Activated naive CD8-positive, alpha-beta T cell treated with anti-CD3 and anti-CD28 coated beads, Interleukin-2, amount 50 U/mL, for 24 hours (primary cell): ENCODE results near the gene ZC3H12D.
"Not testable (repeated sequence)": the region's sequence is repeated elsewhere in the genome, so short reads cannot be mapped to it uniquely, and the experiment has no call there.

Experiments used
- ATAC-seq: fragments of 150-1000 bp; cut with Tn5 transposase; one replicate; pipeline ENCODE4 v1.10.0; 2021
- DNase-seq: peaks from one replicate; pipeline ENCODE4 v3.0.0; 2021
- H3K27ac Mint-ChIP-seq: one replicate; pipeline ENCODE4 v1.8.0; 2021; ENCODE audit warnings: mild to moderate bottlenecking, mixed read lengths
- H3K27me3 Mint-ChIP-seq: one replicate; pipeline ENCODE4 v1.8.0; 2021; ENCODE audit warnings: mixed read lengths
- H3K36me3 Mint-ChIP-seq: one replicate; pipeline ENCODE4 v1.8.0; 2021; ENCODE audit warnings: low read depth, mixed read lengths
- H3K4me1 Mint-ChIP-seq: one replicate; pipeline ENCODE4 v1.8.0; 2021; ENCODE audit warnings: mixed read lengths
- H3K4me3 Mint-ChIP-seq: one replicate; pipeline ENCODE4 v1.8.0; 2021; ENCODE audit warnings: mild to moderate bottlenecking, moderate library complexity, mixed read lengths
- H3K9me3 Mint-ChIP-seq: one replicate; pipeline ENCODE4 v1.8.0; 2021; ENCODE audit warnings: mixed read lengths

ZC3H12D gene

DNA sequence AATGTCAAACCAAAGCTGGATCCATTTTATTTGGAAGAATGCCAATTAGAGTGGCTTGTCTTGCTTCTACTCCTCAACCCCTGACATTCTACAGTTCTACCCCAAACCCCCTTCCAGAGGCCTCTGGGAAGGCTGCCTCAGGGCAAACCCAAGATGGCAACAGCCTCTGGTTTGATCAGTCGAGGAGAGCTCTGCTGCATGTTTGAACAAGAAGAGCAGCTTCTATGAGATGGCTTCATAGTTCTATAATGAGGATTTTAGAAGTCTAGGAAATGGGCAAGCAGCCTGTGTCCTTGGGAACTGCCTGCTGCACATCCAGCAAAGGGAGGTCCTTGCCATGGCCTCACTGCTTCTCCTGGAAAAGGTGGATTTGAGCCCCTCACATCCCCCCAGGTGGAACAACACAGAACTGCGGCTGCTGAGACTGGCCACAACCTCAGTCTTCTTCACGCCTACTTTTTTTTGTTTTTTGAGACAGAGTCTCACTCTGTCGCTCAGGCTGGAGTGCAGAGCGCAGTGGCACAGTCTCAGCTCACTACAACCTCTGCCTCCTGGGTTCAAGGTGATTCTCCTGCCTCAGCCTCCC is 37.9 kb downstream of the ZC3H12D start:
- Mint-ChIP-seq H3K27ac (no peak overlapping the region), H3K36me3 (peaks cover 5% of the 10 kb centered on the region), H3K9me3 (no peaks in the 10 kb centered on the region), H3K4me1 (peaks cover 5% of the 10 kb centered on the region), H3K4me3 (no peak overlapping the region), H3K27me3 (peaks cover 1% of the 10 kb centered on the region)
- DNase-seq (no peak), ATAC-seq (no peak)

DNA sequence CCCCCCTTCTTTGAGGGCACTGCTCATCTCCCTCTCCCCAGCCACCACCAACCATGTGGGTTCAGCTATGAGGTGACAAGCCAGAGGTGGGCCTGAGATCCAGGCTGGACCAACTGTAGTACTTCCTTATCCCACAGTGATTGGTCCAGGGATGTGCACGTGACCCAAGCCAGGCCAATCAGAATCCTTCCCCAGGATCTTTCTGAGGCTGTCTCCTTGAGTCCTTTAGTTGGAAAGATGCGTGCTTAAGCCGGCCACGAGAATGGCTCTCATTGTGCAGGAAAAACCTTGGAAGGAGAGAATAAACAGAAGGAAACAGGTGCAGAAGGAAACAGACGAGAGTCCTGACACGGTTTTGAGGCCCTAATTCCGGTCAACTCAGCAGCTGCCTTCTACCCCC is 39.2 kb downstream of the ZC3H12D start:
- ATAC-seq = peak; percentile 8
- Mint-ChIP-seq H3K27me3 (peaks cover 1% of the 10 kb centered on the region), H3K9me3 (no peaks in the 10 kb centered on the region)

DNA sequence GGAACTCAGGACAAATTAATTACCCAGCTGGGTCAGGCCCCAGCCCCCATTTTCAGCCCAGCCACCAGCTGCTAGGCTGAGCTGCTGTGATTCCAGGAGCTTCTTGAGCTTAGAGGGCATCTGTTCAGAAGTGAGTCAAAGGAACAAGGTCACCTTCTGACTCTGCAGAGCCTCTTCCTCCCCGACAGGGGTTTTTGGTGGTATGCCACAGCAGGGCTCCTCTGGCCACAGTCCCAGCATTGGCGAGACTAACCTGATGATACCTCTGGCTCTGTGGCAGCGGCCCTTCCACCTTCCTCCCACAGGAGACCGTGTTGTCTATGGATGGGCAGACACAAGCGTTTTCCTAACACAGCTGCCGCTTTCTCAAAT is 39.7 kb downstream of the ZC3H12D start:
- Mint-ChIP-seq H3K27me3 (peaks cover 1% of the 10 kb centered on the region), H3K9me3 (no peaks in the 10 kb centered on the region), H3K4me1 (peaks cover 5% of the 10 kb centered on the region), H3K27ac (no peak overlapping the region), H3K4me3 (no peak overlapping the region), H3K36me3 (peaks cover 4% of the 10 kb centered on the region)
- DNase-seq (no peak), ATAC-seq (peak; percentile 63)

More for the DNA sequence above, 39.2 kb downstream of the ZC3H12D start:
- DNase-seq = no peak
- H3K4me1 Mint-ChIP-seq = peaks cover 5% of the 10 kb centered on the region
- H3K27ac Mint-ChIP-seq = no peak overlapping the region
- H3K36me3 Mint-ChIP-seq = peaks cover 4% of the 10 kb centered on the region
- H3K4me3 Mint-ChIP-seq = no peak overlapping the region

DNA sequence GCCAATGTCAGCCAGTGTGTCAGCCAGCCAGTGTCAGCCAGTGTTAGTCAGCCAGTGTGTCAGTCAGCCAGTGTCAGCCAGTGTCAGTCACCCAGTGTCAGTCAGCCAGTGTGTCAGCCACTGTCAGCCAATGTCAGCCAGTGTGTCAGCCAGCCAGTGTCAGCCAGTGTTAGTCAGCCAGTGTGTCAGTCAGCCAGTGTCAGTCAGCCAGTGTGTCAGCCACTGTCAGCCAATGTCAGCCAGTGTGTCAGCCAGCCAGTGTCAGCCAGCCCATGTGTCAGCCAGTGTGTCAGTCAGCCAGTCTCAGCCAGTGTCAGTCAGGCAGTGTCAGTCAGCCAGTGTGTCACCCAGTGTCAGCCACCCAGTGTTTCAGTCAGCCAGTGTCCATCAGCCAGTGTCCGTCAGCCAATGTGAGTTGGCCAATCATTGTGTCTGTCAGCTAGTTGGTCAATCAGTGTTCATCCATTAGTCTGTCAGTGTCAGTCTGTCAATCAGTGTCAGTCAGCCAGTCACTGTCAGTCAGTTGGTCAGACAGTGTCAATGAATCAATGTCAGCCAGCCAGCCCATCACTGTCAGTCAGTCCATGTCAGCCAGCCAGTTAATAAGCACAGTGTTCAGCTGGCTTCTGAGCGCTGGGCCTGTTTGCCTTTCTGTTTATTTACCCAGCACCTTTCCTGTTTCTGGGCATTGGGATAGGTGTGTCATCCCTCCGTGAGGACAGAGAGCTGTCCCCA is 40.3 kb downstream of the ZC3H12D start:
- H3K9me3 Mint-ChIP-seq, H3K27ac Mint-ChIP-seq, DNase-seq, H3K4me3 Mint-ChIP-seq, H3K36me3 Mint-ChIP-seq, H3K27me3 Mint-ChIP-seq, H3K4me1 Mint-ChIP-seq: not testable (repeated sequence)
- peak; percentile 12 for ATAC-seq

DNA sequence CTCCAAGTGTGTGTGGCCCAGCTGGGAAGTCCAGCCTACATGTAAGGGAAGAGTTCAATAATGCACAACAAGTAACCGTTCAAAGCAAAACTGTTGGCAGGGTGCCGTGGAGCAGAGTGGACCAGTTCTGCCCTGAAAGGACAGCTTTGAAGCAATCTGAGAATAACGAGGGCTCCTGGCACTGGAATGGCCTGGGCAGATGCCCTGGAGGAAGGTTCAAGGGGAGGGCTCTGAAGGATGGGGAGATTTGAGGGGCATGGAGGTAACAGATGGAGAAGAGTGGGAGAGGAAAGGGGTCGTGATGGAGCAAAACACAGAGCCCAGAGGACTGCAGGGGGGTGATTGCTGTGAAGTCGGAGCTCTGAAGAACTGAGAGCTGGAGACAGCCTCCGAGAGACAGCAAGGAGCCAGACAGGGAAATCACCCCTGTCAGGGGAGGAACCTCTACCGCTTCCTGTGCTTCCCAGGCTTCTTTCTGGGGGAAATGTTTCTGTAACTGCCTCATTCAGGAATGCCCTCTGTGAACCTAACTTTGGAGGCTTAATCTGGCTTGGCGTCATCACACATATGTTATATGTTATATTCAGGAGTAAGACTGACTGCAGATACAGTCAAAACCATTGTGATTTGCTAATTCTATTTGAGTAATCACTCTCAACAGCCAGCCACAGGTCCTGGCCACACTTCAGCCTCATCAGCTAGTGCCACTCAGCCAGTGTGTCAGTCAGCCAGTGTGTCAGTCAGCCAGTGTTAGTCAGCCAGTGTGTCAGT is 41.2 kb downstream of the ZC3H12D start:
- Mint-ChIP-seq H3K27me3 (no peaks in the 10 kb centered on the region), H3K27ac (no peak overlapping the region), H3K4me3 (no peak overlapping the region), H3K9me3 (no peaks in the 10 kb centered on the region), H3K36me3 (peaks cover 4% of the 10 kb centered on the region), H3K4me1 (peaks cover 14% of the 10 kb centered on the region)
- no peak for DNase-seq
- peak; percentile 39 for ATAC-seq

DNA sequence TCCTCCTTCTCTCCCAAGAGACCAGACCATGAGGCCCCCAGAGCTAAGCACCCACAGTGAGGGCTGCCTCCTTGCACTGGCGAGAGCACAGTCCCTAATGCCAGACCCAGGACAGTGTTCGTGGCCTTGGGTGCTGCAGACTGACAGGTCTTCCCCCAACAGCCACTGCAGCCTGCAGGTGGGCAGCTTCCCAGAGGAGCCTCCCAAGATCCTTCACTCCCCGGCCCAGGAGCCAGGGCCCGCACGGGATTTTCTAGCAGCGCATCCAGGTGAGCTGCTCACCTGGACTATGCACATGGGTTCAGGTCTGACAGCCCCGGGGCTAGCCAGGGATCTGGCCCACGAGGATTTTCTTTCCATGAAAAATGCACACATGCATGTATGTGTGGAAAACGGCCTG is 43.1 kb downstream of the ZC3H12D start:
- Mint-ChIP-seq H3K27me3 (no peaks in the 10 kb centered on the region), H3K9me3 (no peaks in the 10 kb centered on the region), H3K4me1 (peaks cover 21% of the 10 kb centered on the region), H3K36me3 (no peaks in the 10 kb centered on the region), H3K4me3 (no peak overlapping the region), H3K27ac (no peak overlapping the region)
- ATAC-seq (no peak), DNase-seq (no peak)

DNA sequence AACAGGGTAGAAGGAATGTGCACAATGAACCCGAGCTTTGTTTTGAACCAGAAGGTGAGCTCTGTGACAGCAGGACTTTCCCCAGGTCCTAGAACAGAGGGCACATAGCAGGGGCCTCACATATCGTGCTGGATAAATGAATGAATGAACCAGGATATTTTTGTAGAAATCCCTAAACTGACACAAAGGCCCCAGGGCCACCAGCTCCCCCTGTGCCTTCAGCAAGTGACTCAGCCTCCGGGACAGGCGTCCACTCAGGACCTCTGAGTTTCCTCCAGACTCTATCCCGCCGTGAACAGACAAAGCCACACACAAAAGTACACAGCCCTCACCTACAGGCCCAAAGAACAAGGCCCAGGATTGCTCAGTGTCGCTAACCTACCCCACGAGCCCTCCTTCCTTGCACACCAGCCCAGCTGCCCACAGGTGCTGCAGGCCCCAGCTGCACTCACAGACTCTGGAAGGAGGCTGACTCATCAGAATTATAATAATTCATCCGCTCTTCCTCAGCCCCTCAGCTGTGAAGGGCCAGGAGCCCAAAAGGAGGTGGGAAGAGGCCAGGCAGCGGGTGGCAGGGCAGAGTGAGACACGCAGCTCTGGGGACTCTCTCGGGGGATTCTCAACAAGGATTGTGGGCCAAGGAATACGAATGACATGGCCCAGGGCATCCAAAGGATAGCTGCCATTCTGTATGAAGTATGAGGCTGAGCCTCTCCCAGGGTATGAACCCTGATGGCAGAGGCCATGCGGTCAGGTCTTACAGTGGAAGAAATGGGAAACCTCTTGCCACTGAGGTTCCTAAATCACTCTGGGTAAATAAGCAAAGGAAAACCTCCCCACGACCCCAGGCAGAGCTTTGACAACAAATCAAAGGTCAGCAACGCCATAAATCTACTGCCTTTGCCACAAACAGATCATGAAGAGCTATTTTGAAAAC is 43.8 kb downstream of the ZC3H12D start:
- Mint-ChIP-seq H3K27me3 (no peaks in the 10 kb centered on the region), H3K9me3 (no peaks in the 10 kb centered on the region), H3K36me3 (no peaks in the 10 kb centered on the region), H3K4me3 (no peak overlapping the region), H3K27ac (no peak overlapping the region), H3K4me1 (peaks cover 21% of the 10 kb centered on the region)
- no peak for ATAC-seq
- no peak for DNase-seq

DNA sequence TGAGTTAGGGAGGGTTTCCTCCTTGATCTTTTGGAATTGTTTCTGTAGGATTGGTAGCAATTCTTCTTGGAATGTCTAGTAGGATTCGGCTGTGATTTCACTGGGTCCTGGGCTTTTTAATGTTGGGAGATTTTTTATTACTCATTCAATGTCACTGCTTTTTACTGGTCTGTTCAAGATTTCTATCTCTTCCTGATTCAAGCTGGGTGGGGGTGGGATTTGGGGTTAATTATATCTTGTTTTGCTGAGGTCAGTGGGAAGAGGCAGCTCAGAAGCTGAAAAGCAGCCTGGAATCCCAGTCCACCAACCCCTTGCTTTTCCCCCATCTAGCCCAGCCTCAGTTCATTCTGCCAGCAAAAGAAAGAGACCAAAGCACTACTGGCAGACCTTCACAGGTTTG is 45.2 kb downstream of the ZC3H12D start:
- no peaks in the 10 kb centered on the region for H3K27me3 Mint-ChIP-seq
- no peak overlapping the region for H3K4me3 Mint-ChIP-seq
- peaks cover 15% of the 10 kb centered on the region for H3K4me1 Mint-ChIP-seq
- no peaks in the 10 kb centered on the region for H3K9me3 Mint-ChIP-seq
- H3K36me3 Mint-ChIP-seq = no peaks in the 10 kb centered on the region
- no peak for ATAC-seq
- DNase-seq = no peak
- H3K27ac Mint-ChIP-seq = no peak overlapping the region

DNA sequence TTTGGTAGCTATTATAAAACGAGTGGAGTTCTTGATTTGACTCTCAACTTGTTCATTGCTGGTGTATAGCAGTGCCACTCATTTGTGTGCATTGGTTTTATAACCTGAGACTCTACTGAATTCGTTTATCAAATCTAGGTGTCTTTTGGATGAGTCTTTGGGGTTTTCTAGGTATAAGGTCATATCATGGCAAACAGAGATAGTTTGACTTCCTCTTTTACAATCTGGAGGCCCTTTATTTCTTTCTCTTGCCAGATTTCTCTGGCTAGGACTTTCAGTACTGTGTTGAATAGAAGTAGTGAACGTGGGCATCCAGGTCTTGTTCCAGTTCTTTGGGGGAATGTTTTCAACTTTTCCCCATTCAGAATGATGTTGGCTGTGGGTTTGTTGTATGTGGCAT is 46.0 kb downstream of the ZC3H12D start:
- Mint-ChIP-seq H3K36me3 (no peaks in the 10 kb centered on the region), H3K27ac (no peak overlapping the region), H3K9me3 (no peaks in the 10 kb centered on the region), H3K4me3 (no peak overlapping the region), H3K27me3 (no peaks in the 10 kb centered on the region), H3K4me1 (peaks cover 15% of the 10 kb centered on the region)
- no peak for ATAC-seq
- DNase-seq = no peak

GRCh38 chr6:149437212-149437611 is 47.6 kb downstream of the ZC3H12D start:
- Mint-ChIP-seq H3K4me3 (no peak overlapping the region), H3K9me3 (no peaks in the 10 kb centered on the region), H3K27me3 (no peaks in the 10 kb centered on the region), H3K27ac (no peak overlapping the region), H3K36me3 (no peaks in the 10 kb centered on the region), H3K4me1 (peaks cover 15% of the 10 kb centered on the region)
- no peak for DNase-seq
- no peak for ATAC-seq

GRCh38 chr6:149436647-149437046 is 48.2 kb downstream of the ZC3H12D start:
- Mint-ChIP-seq H3K27me3 (no peaks in the 10 kb centered on the region), H3K27ac (no peak overlapping the region), H3K4me1 (peaks cover 19% of the 10 kb centered on the region), H3K36me3 (no peaks in the 10 kb centered on the region), H3K9me3 (no peaks in the 10 kb centered on the region), H3K4me3 (no peak overlapping the region)
- DNase-seq = no peak
- ATAC-seq = no peak

GRCh38 chr6:149435919-149436586 is 48.8 kb downstream of the ZC3H12D start:
- Mint-ChIP-seq H3K4me1 (peaks cover 19% of the 10 kb centered on the region), H3K9me3 (no peaks in the 10 kb centered on the region), H3K27ac (no peak overlapping the region), H3K4me3 (no peak overlapping the region), H3K27me3 (no peaks in the 10 kb centered on the region), H3K36me3 (no peaks in the 10 kb centered on the region)
- ATAC-seq (no peak), DNase-seq (no peak)

DNA sequence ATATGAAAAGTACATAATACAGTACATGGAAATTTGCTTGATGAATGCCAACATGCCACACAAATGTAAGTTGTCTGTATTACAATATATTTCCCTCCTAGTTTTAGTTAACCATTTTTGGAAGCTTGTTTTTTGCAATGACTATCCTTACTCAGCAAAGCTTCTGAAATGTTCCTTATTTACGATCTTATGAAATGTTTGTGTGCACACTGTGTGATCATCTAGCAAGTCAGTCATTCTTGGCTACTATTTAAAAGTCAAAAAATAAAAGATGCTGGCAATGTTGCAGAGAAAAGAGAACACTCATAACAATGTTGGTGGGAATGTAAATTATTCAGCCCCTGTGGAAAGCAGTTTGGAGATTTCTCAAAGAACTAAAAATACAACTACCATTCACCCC is 50.9 kb downstream of the ZC3H12D start:
- ATAC-seq = no peak
- DNase-seq = no peak
- no peaks in the 10 kb centered on the region for H3K9me3 Mint-ChIP-seq
- no peak overlapping the region for H3K4me3 Mint-ChIP-seq
- no peaks in the 10 kb centered on the region for H3K36me3 Mint-ChIP-seq
- H3K27ac Mint-ChIP-seq = no peak overlapping the region
- peaks cover 14% of the 10 kb centered on the region for H3K4me1 Mint-ChIP-seq
- H3K27me3 Mint-ChIP-seq = no peaks in the 10 kb centered on the region

DNA sequence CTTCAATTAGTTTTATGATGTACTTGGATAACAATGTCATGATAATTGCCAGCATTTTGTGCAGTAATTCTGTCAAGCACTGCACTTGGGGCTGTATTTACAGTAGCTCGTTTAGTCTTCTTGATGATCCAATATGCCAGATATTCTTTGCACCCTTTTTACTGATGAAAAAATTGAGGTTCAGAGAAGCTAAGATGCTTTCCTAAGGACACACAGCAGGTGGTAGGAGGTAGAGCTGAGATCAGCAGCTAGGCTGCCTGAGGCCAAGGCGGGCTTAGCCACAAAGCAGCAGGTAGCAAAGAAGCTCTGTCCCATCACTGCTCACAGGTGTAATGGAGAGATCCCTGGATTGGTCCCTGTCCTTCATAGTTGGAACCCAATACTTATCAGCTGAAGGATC is 51.4 kb downstream of the ZC3H12D start:
- Mint-ChIP-seq H3K4me1 (peaks cover 12% of the 10 kb centered on the region), H3K9me3 (no peaks in the 10 kb centered on the region), H3K27ac (no peak overlapping the region), H3K27me3 (no peaks in the 10 kb centered on the region), H3K36me3 (no peaks in the 10 kb centered on the region), H3K4me3 (no peak overlapping the region)
- ATAC-seq = no peak
- no peak for DNase-seq
